Measurements from ENCODE around the gene ORC5. TPM values are rescaled to one million over a fixed set of nuclear protein-coding genes. Genes with fewer than 3 reads are reported as not detected.

The ORC5 gene
- total and polyA plus RNA-seq, 7 donors: 6.1 to 14.3 (median 9.2) TPM

DNA sequence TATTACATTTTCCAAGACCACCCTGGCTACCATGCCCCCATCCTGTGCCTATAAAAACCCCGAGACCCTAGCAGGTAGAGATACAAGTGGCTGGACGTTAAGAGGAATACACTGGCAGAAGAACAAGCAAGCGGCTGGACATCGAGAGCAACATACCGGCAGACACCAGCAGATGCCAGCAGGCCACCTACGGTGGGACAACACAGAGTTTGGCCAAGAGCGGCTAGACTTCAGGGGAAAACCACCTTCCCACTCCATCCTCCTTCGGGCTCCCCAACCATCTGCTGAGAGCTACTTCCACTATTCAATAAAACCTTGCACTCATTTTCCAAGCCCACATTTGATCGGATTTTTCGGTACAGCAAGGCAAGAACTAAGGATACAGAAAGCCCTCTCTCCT is 70.3 kb downstream of the ORC5 start:
- no peak overlapping the region for H3K27ac ChIP-seq
- H3K4me3 ChIP-seq: no peak overlapping the region
- H3K27me3 ChIP-seq (ENCODE audit: insufficient read depth in 3 of 3, low read length in 2 of 3): no peaks in the 10 kb centered on the region
- H3K4me1 ChIP-seq: peaks cover 6% of the 10 kb centered on the region
- 95 to 96% (median 96%) methylated on average over 10 of the region's 10 CpGs for WGBS, 3 donors
- intact Hi-C loops (cut with DNase I): no loop called here
- DNase-seq (no peak), ATAC-seq (no peak)
- no peaks in the 10 kb centered on the region for H3K9me3 ChIP-seq
- peaks cover 0 to 13% of the 10 kb centered on the region in 2 donors for H3K36me3 ChIP-seq (ENCODE audit: insufficient read depth in 1 of 2, low read depth in 1 of 2)
- TF ChIP-seq CTCF (IDR thresholded peaks at IDR 0.05): no peak

DNA sequence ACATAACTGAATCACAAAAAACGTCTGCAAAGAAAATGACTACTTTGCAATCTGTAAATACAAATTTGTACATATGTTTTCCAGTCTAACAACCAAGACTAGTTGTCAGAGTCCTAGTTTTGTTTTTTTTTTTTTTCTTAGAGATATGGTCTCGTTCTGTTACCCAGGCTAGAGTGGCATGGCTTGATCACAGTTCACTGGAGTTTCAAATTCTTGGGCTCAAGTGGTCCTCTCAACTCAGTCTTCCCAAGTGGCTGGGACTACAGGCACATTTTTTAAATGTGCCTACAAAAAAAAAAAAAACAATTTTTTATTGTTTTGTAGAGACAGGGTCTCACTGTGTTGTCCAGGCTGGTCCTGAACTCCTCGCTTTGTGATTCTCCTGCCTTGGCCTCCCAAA is 70.8 kb downstream of the ORC5 start:
- no peak for TF ChIP-seq CTCF (IDR thresholded peaks at IDR 0.05)
- Histone ChIP-seq H3K36me3 (ENCODE audit: insufficient read depth in 1 of 2, low read depth in 1 of 2) (peaks cover 0 to 13% of the 10 kb centered on the region in 2 donors), H3K27me3 (ENCODE audit: insufficient read depth in 3 of 3, low read length in 2 of 3) (no peaks in the 10 kb centered on the region), H3K4me1 (peaks cover 6% of the 10 kb centered on the region), H3K4me3 (no peak overlapping the region), H3K9me3 (no peaks in the 10 kb centered on the region), H3K27ac (no peak overlapping the region)
- intact Hi-C loops (cut with DNase I): no loop called here
- WGBS, 3 donors: 92 to 96% (median 94%) methylated on average over 3 of the region's 3 CpGs
- ATAC-seq (no peak), DNase-seq (no peak)

DNA sequence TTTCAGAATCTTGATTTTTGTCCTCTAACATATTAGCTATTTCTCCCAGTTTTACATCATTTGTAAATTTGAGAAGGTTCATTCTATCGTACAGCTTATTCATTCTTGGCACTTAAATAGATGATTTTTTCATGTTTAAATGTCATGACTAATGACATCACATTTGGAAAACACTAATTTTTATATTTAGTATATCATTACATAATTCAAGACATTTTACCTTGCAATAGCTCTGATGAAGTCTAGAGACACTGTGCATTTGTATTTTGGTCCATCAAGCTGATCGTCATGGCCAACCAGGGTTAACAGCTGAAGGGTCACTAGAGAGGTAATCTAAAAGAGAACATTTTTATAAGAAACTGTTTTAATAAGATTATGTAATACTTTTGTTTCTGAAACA is 71.3 kb downstream of the ORC5 start:
- Histone ChIP-seq H3K27ac (no peak overlapping the region), H3K9me3 (no peaks in the 10 kb centered on the region), H3K36me3 (ENCODE audit: insufficient read depth in 1 of 2, low read depth in 1 of 2) (peaks cover 0 to 13% of the 10 kb centered on the region in 2 donors), H3K4me1 (peaks cover 6% of the 10 kb centered on the region), H3K27me3 (ENCODE audit: insufficient read depth in 3 of 3, low read length in 2 of 3) (no peaks in the 10 kb centered on the region), H3K4me3 (no peak overlapping the region)
- TF ChIP-seq CTCF (IDR thresholded peaks at IDR 0.05): no peak
- intact Hi-C loops (cut with DNase I): no loop called here
- ATAC-seq (no peak), DNase-seq (no peak)
- WGBS, 3 donors: 58 to 85% (median 65%) methylated on average over 2 of the region's 2 CpGs

DNA sequence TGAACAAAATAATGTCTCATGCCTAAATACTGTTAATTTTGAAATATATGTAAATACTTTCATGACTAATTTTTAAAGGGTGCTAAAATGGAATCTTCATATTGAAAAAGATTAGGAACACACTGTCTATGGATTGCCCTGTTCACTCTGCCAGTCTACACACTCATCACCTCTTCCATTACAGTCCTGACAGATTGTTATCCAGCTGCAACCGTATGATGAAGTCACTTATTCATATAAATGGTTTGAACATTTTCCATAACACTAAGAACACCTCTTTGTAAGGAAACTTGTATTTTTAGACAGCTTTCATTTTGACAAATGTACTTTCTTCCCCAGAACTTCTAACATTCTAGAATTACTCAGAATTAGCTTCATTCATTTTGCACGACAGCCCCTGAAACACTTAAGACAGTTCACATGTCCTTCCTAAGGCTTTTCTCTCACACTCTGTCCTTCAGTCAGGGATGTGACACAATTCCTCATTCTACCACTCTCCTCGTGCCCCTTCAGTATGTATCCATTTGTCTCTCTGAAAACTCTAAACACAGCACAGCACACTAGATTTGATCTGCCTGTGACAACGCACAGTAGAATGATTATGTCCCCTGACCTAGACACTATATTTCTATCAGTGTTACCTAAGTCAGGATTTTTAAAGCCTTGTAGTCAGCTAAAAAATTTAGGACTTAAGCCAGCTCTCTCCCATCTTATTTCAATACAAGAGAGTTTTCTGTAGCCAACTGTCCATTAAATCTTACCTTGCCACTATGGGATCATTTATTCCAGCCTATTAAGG is 71.9 kb downstream of the ORC5 start:
- 45 to 55% (median 53%) methylated on average over 4 of the region's 4 CpGs for WGBS, 3 donors
- no peak for TF ChIP-seq CTCF (IDR thresholded peaks at IDR 0.05)
- Histone ChIP-seq H3K36me3 (ENCODE audit: insufficient read depth in 1 of 2, low read depth in 1 of 2) (peaks cover 0 to 14% of the 10 kb centered on the region in 2 donors), H3K4me1 (peaks cover 6% of the 10 kb centered on the region), H3K4me3 (peak overlapping the region; percentile 44), H3K27ac (no peak overlapping the region), H3K27me3 (ENCODE audit: insufficient read depth in 3 of 3, low read length in 2 of 3) (no peaks in the 10 kb centered on the region), H3K9me3 (no peaks in the 10 kb centered on the region)
- intact Hi-C loops (cut with DNase I): no loop called here
- ATAC-seq (no peak), DNase-seq (no peak)

GRCh38 chr7:104133238-104133637 is 74.6 kb downstream of the ORC5 start:
- peaks cover 0 to 28% of the 10 kb centered on the region in 2 donors for H3K36me3 ChIP-seq (ENCODE audit: insufficient read depth in 1 of 2, low read depth in 1 of 2)
- peaks cover 6% of the 10 kb centered on the region for H3K4me1 ChIP-seq
- H3K27ac ChIP-seq: peak overlapping the region; percentile 47
- TF ChIP-seq CTCF (IDR thresholded peaks at IDR 0.05): no peak
- no peaks in the 10 kb centered on the region for H3K9me3 ChIP-seq
- DNase-seq (no peak), ATAC-seq (no peak)
- H3K4me3 ChIP-seq: peak overlapping the region; percentile 44
- H3K27me3 ChIP-seq (ENCODE audit: insufficient read depth in 3 of 3, low read length in 2 of 3): no peaks in the 10 kb centered on the region
- intact Hi-C loops (cut with DNase I): no loop called here

Data from psoas muscle (tissue), 8 donors.